ENCODE results near the gene DET1. TPM values are rescaled to one million over a fixed set of nuclear protein-coding genes. Genes with fewer than 3 reads are reported as not detected.

DET1 gene
- total RNA-seq, 1 donor from 2014 or later, result 5.4 TPM

DNA sequence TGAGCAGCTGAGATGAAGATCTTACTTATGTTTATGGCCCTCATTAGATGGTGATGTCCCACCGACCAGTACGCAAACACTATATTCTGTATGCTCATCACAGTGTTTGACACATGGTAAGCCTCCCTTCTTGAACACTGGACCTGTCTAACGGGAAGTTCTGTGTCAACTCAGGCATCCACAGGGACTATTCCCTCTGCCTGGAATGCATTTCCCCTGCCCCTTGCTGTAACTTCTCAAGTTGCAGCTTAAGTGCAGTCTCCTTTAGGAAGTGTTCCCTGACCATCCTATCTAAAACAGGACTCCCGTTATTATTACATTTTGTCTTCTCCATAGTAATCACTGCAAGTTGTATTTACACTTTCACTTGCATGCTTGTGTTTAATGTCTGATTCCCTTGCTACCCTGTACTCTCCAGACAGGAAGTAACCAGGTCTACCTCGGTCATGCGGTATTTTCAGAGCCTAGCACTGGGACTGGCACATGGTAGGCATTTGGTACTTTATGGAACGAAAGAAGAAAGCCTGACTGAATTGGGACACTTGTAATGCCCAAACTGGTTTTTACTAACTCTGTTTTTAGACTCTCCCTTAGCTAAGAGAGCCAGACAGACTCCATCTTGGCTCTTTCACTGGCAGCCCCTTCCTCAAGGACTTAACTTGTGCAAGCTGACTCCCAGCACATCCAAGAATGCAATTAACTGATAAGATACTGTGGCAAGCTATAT lies 8.7 kb downstream of the DET1 start:
- ATAC-seq (no peak), DNase-seq (no peak)
- no peak overlapping the region for H3K4me3 ChIP-seq
- H3K27me3 ChIP-seq, result no peaks in the 10 kb centered on the region
- intact Hi-C loops (cut with DNase I), result no loop called here
- H3K9me3 ChIP-seq, result no peaks in the 10 kb centered on the region
- no peaks in the 10 kb centered on the region for H3K36me3 ChIP-seq
- H3K4me1 ChIP-seq, result no peaks in the 10 kb centered on the region
- H3K27ac ChIP-seq, result no peak overlapping the region
- TF ChIP-seq, protein P1, sequence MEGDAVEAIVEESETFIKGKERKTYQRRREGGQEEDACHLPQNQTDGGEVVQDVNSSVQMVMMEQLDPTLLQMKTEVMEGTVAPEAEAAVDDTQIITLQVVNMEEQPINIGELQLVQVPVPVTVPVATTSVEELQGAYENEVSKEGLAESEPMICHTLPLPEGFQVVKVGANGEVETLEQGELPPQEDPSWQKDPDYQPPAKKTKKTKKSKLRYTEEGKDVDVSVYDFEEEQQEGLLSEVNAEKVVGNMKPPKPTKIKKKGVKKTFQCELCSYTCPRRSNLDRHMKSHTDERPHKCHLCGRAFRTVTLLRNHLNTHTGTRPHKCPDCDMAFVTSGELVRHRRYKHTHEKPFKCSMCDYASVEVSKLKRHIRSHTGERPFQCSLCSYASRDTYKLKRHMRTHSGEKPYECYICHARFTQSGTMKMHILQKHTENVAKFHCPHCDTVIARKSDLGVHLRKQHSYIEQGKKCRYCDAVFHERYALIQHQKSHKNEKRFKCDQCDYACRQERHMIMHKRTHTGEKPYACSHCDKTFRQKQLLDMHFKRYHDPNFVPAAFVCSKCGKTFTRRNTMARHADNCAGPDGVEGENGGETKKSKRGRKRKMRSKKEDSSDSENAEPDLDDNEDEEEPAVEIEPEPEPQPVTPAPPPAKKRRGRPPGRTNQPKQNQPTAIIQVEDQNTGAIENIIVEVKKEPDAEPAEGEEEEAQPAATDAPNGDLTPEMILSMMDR (IDR thresholded peaks at IDR 0.05), result no peak

DNA sequence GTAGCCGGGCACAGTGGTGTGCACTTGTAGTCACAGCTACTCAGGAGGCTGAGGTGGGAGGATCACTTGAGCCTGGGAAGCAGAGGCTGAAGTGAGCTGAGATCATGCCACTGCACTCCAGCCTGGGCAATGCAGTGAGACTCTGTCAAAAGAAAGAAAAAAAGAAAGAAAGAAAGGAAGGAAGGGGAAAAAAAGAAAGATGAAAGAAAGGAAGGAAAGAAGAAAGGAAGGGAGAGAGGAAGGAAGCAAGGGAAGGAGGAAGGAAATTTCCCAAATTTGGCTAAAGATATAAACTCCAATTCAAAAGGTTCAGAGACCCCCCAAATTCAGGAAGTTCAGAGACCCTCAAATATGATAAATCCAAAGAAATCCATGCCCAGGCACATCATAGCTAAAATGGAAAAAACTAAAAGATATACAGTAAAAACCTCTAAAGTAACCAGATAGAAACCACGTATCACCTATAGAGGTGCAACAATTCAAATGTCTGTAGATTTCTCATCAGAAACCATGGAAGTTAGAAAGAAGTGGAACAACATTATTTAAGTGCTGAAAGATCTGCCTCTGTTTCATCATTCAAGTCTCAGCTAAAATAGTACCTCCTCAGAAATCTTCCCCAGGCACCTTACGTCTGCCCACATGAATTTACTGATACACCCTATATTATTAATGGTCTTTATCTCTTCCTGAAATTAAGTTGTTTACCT lies 10.7 kb downstream of the DET1 start:
- intact Hi-C loops (cut with DNase I), result no loop called here
- H3K4me3 ChIP-seq, result no peak overlapping the region
- no peak for ATAC-seq
- H3K4me1 ChIP-seq, result no peaks in the 10 kb centered on the region
- H3K36me3 ChIP-seq, result peaks cover 6% of the 10 kb centered on the region
- DNase-seq, result no peak
- H3K9me3 ChIP-seq, result no peaks in the 10 kb centered on the region
- no peaks in the 10 kb centered on the region for H3K27me3 ChIP-seq
- H3K27ac ChIP-seq, result no peak overlapping the region
- TF ChIP-seq, protein P1 (IDR thresholded peaks at IDR 0.05), result no peak

DNA sequence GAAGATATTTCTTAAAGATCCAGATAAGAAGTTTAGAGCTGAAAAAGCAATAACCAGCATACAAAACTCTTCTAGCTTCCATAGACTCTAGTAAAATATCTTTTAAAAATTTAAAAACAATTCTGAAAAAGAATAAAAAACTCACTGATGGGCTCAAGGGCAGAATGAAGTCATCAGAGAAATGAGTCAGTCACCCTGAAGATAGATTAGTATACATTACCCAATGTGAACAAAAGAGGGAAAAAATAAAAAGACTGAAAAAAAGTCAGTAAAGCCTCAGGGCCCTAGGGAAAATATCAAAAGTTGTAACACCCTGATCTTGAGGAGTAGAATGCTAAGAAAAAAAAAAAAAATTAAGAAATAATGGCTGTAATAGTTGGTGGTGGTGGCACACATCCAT lies 11.4 kb downstream of the DET1 start:
- ATAC-seq (no peak), DNase-seq (no peak)
- no peaks in the 10 kb centered on the region for H3K9me3 ChIP-seq
- no peak overlapping the region for H3K4me3 ChIP-seq
- TF ChIP-seq, protein P1 (IDR thresholded peaks at IDR 0.05), result no peak
- no peaks in the 10 kb centered on the region for H3K4me1 ChIP-seq
- intact Hi-C loops (cut with DNase I), result no loop called here
- H3K27ac ChIP-seq, result no peak overlapping the region
- H3K27me3 ChIP-seq, result no peaks in the 10 kb centered on the region
- peaks cover 13% of the 10 kb centered on the region for H3K36me3 ChIP-seq

DNA sequence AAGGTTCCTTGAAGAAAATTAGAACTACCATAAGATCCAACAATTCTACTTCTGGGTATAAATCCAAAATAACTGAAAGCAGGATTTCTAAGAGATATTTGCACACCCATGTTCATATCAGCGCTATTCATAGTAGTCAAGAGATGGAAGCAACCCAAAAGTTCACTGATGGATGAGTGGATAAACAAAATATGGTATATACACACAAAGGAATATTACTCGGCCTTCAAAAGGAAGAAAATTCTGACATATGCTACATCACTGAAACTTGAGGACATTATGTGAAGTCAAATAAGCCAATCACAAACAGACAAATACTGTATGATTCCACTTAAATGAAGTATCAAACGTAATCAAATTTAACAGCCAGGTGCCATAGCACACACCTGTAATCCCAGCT lies 13.1 kb downstream of the DET1 start:
- Histone ChIP-seq H3K4me1 (no peaks in the 10 kb centered on the region), H3K27me3 (no peaks in the 10 kb centered on the region), H3K27ac (no peak overlapping the region), H3K9me3 (no peaks in the 10 kb centered on the region), H3K36me3 (peaks cover 18% of the 10 kb centered on the region), H3K4me3 (no peak overlapping the region)
- intact Hi-C loops (cut with DNase I), result no loop called here
- ATAC-seq (no peak), DNase-seq (no peak)
- TF ChIP-seq, protein P1 (IDR thresholded peaks at IDR 0.05), result no peak

DNA sequence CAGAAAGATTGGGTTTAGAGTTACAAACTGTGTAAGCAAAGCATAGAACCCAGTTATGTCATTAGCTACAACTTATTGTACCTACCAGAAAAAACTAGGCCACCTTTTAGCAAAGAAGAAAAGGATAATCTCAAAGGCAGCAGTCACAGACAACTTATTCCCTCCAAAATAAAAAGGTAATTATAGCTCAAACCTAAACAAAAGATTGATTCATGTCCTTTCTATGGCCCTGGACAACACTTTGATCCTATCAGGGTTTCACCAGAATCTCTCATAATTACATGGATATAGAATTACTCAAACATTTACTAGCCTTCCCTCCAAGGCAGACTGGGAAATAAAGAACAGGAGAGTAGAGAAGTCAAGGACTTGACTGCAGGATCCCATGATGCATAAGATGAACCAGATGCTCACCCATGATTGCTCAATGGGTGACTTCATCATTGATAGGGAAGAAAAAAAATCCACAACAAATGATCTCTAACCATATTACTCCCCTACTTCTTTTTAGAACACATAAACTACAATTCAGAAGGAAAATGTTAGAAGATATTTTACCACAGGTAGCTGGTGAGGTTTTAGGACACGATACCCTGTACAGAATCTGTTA lies 17.4 kb downstream of the DET1 start:
- H3K27me3 ChIP-seq, result no peaks in the 10 kb centered on the region
- intact Hi-C loops (cut with DNase I), result no loop called here
- TF ChIP-seq, protein P1 (IDR thresholded peaks at IDR 0.05), result no peak

More for the DNA sequence above, 17.4 kb downstream of the DET1 start:
- DNase-seq, result no peak
- Histone ChIP-seq H3K4me1 (no peaks in the 10 kb centered on the region), H3K4me3 (no peak overlapping the region), H3K9me3 (no peaks in the 10 kb centered on the region), H3K36me3 (peaks cover 39% of the 10 kb centered on the region), H3K27ac (no peak overlapping the region)
- no peak for ATAC-seq
